Measurements from ENCODE around the gene PTPRG.

PTPRG gene

DNA sequence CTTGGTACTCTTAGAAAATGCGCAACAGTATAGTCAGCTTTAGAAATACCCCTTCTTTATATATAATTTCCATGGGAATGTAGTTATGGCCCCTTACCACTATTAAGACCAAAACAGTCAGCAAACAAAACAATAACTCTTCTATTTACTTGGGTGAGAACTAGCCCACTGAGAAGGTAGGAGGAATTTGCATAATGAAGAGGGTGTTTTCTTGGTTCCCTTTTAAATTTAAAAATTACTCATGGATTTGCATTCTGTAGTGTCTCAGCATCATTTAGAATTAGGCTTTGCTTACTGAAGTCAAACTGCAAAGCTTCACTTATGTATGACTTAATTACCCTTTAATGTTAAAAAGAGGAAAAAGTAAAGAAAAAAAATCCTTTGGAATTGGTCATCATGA is 350.8 kb downstream of the PTPRG start:
- no peak overlapping the region for H3K4me3 ChIP-seq (ENCODE audit: low read length)
- no peak for DNase-seq (ENCODE audit: low read depth, low spot score)

DNA sequence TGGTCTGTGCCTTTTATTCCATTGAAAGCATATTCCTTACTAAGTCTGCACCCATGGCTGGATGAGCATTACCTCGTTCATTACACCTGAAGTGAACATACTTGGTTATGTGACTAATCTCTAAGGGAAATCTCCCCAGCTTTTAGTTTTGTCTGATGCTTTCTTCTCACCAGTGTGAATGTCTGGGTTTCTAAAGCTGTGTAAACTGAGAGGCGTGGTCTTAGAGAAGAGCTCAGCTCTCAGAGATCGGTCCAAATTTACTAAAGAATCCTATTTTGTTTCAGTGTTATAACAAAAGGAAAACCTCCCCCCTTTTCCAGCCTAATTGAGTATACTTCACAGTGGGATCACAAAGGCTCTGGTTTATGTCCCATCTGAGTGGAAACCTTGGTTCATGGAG is 352.3 kb downstream of the PTPRG start:
- no peak overlapping the region for H3K4me3 ChIP-seq (ENCODE audit: low read length)
- DNase-seq (ENCODE audit: low read depth, low spot score): no peak

- DNase-seq (ENCODE audit: low read depth, low spot score): no peak
Measured at GRCh38 chr3:61914276-61914675, 352.9 kb downstream of the PTPRG start.

DNA sequence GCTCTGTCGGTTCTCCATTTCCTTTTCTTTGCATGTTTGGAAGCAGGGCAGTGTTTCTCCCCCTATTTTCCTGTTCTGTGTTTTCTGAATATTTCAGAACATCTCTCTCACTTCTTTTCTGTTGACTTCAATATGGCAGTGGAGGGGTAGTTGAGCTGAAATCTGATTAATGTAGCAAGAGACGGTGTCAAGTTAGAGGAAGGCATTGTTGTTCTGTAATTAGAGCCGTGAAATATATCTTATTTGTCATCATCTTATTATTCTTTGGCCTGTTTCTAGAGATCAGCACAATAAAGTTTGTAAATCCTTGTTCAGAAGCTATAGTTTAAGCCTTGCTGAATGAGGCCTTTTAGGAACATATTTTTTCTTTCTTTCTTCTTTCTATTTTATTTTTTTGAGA is 353.9 kb downstream of the PTPRG start:
- H3K4me3 ChIP-seq (ENCODE audit: low read length): no peak overlapping the region
- DNase-seq (ENCODE audit: low read depth, low spot score): no peak

More at GRCh38 chr3:61914276-61914675, 352.9 kb downstream of the PTPRG start:
- no peak overlapping the region for H3K4me3 ChIP-seq (ENCODE audit: low read length)

DNA sequence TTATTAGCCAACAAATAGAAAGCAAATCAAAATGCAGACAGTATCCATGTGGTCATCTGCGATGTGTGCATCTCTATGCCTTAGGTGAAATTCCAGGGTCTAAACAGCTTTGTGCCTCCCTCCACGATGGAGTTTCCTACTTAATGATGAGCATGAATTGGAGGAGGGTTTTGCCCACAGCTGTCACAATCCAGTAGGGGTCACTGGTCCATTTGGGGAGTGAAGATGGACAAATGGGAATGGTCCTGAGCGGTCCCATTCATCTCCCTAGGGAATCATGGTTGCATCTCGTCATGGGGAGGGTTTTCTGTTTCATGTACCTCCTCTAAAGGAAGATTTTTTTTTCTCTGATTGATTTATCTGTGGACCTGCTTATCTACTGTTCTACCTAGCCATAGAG is 358.0 kb downstream of the PTPRG start:
- DNase-seq (ENCODE audit: low read depth, low spot score): no peak
- H3K4me3 ChIP-seq (ENCODE audit: low read length): no peak overlapping the region

DNA sequence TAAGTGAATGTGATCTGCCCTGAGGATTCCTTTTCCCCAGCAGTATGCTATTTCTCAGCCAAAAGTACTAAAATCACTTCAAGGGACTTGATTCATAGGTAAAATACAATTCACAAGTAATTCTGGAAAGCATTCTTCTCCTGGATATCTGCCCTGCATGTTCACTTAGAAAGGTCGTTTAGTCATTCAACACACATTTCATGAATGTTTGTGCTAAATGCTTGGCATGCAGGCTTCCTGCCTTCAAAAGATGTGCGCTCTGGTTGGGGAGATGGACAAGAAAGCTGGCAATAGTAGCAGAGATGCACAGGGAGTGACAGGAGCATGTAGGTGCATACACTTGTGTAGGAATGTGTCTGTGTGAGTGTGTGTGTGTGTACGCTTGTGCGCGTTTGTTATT is 360.7 kb downstream of the PTPRG start:
- no peak overlapping the region for H3K4me3 ChIP-seq (ENCODE audit: low read length)
- no peak for DNase-seq (ENCODE audit: low read depth, low spot score)

- H3K4me3 ChIP-seq (ENCODE audit: low read length): no peak overlapping the region
- DNase-seq (ENCODE audit: low read depth, low spot score): no peak
Measured at GRCh38 chr3:61924090-61924735, 362.8 kb downstream of the PTPRG start.

GRCh38 chr3:61924991-61925390 is 363.6 kb downstream of the PTPRG start:
- H3K4me3 ChIP-seq (ENCODE audit: low read length): no peak overlapping the region
- no peak for DNase-seq (ENCODE audit: low read depth, low spot score)

- no peak overlapping the region for H3K4me3 ChIP-seq (ENCODE audit: low read length)
- no peak for DNase-seq (ENCODE audit: low read depth, low spot score)
Measured at GRCh38 chr3:61925721-61926120, 364.4 kb downstream of the PTPRG start.

- DNase-seq (ENCODE audit: low read depth, low spot score): no peak
- no peak overlapping the region for H3K4me3 ChIP-seq (ENCODE audit: low read length)
Measured at GRCh38 chr3:61926923-61927322, 365.6 kb downstream of the PTPRG start.

- peak; percentile 71 for DNase-seq (ENCODE audit: low read depth, low spot score)
- no peak overlapping the region for H3K4me3 ChIP-seq (ENCODE audit: low read length)
Measured at GRCh38 chr3:61927332-61927731, 366.0 kb downstream of the PTPRG start.

GRCh38 chr3:61928039-61928438 is 366.7 kb downstream of the PTPRG start:
- H3K4me3 ChIP-seq (ENCODE audit: low read length): no peak overlapping the region
- no peak for DNase-seq (ENCODE audit: low read depth, low spot score)

- no peak overlapping the region for H3K4me3 ChIP-seq (ENCODE audit: low read length)
- DNase-seq (ENCODE audit: low read depth, low spot score): no peak
Measured at GRCh38 chr3:61928776-61929314, 367.5 kb downstream of the PTPRG start.

DNA sequence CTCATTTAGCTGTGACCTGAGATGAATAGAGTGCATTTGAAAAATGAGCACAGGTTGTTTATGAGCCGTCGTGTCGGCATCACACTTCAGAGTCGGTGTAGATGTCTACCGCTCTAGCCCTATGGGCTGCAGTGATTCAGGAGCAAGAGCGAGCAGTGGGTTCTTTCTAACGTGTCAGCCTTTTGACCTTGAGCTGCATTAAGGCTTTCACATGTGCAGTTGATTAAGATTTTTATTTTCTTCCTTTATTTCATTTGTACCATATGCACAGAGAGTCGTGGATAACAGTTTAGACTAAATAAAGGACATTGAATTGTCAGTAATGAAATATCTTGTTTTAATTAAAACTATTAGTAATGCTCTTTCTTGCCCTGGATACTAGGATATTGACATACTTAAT is 368.2 kb downstream of the PTPRG start:
- H3K4me3 ChIP-seq (ENCODE audit: low read length): no peak overlapping the region
- DNase-seq (ENCODE audit: low read depth, low spot score): no peak

GRCh38 chr3:61932499-61932898 is 371.1 kb downstream of the PTPRG start:
- DNase-seq (ENCODE audit: low read depth, low spot score): no peak
- H3K4me3 ChIP-seq (ENCODE audit: low read length): no peak overlapping the region

- DNase-seq (ENCODE audit: low read depth, low spot score): no peak
Measured at GRCh38 chr3:61933798-61934504, 372.6 kb downstream of the PTPRG start.

GRCh38 chr3:61934505-61934871 is 373.1 kb downstream of the PTPRG start:
- DNase-seq (ENCODE audit: low read depth, low spot score): no peak
- H3K4me3 ChIP-seq (ENCODE audit: low read length): no peak overlapping the region

More at GRCh38 chr3:61933798-61934504, 372.6 kb downstream of the PTPRG start:
- H3K4me3 ChIP-seq (ENCODE audit: low read length): no peak overlapping the region

- DNase-seq (ENCODE audit: low read depth, low spot score): no peak
- no peak overlapping the region for H3K4me3 ChIP-seq (ENCODE audit: low read length)
Measured at GRCh38 chr3:61935814-61936213, 374.4 kb downstream of the PTPRG start.

- DNase-seq (ENCODE audit: low read depth, low spot score): peak; percentile 6
- no peak overlapping the region for H3K4me3 ChIP-seq (ENCODE audit: low read length)
Measured at GRCh38 chr3:61936344-61936937, 375.1 kb downstream of the PTPRG start.

GRCh38 chr3:61937477-61937876 is 376.1 kb downstream of the PTPRG start:
- no peak for DNase-seq (ENCODE audit: low read depth, low spot score)
- H3K4me3 ChIP-seq (ENCODE audit: low read length): no peak overlapping the region
